ENCODE results near the gene CCL5.

The CCL5 gene

GRCh38 chr17:35865412-35866340 is 14.5 kb downstream of the CCL5 start:
- DNase-seq: no peak

GRCh38 chr17:35864853-35865252 is 15.3 kb downstream of the CCL5 start:
- no peak for DNase-seq

- no peak for DNase-seq
Observed at GRCh38 chr17:35856603-35857002, 23.6 kb downstream of the CCL5 start.

- no peak for DNase-seq
Observed at GRCh38 chr17:35855965-35856364, 24.2 kb downstream of the CCL5 start.

GRCh38 chr17:35849469-35850348 is 30.5 kb downstream of the CCL5 start:
- DNase-seq: peak; percentile 80

GRCh38 chr17:35847633-35848373 is 32.4 kb downstream of the CCL5 start:
- DNase-seq: no peak

GRCh38 chr17:35847006-35847405 is 33.2 kb downstream of the CCL5 start:
- no peak for DNase-seq

GRCh38 chr17:35846055-35846809 is 33.9 kb downstream of the CCL5 start:
- DNase-seq: no peak

- DNase-seq: no peak
Observed at GRCh38 chr17:35844547-35844946, 35.6 kb downstream of the CCL5 start.

GRCh38 chr17:35843698-35844097 is 36.5 kb downstream of the CCL5 start:
- no peak for DNase-seq

GRCh38 chr17:35842239-35842638 is 37.9 kb downstream of the CCL5 start:
- no peak for DNase-seq

- DNase-seq: no peak
Observed at GRCh38 chr17:35841505-35841904, 38.7 kb downstream of the CCL5 start.

- DNase-seq: no peak
Observed at GRCh38 chr17:35841101-35841500, 39.1 kb downstream of the CCL5 start.

- no peak for DNase-seq
Observed at GRCh38 chr17:35825206-35825605, 55.0 kb downstream of the CCL5 start.

Measured in eye (tissue), 1 donor.